ENCODE data around the gene RYR1.

RYR1 gene

DNA sequence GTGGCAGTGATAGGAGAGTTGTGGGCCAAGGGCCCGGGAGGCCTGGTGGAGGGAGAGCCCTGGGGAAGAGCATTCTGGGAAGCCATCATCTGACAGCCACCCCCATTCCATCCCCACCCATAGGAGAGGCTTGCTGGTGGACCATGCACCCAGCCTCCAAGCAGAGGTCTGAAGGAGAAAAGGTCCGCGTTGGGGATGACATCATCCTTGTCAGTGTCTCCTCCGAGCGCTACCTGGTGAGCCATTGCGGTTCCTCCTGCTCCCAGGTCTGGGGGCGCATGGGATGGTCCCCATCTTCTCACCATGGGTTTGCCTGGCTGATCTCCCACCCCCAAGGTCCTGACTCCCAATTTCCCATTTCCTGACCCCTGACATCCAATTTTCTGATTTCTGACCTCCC is 10.5 kb downstream of the RYR1 start:
- Histone ChIP-seq H3K27ac (ENCODE audit: low read length) (no peak overlapping the region), H3K4me2 (ENCODE audit: low read depth, low read length) (no peak overlapping the region), H3K9me3 (replicated peaks; ENCODE audit: insufficient read depth, low read length) (no peaks in the 10 kb centered on the region), H3F3A (ENCODE audit: insufficient read depth, low read length) (no peaks in the 10 kb centered on the region), H3K9ac (ENCODE audit: low read length) (no peak overlapping the region), H3K27me3 (replicated peaks; ENCODE audit: insufficient read depth, low read length) (peaks cover 69% of the 10 kb centered on the region), H3K36me3 (replicated peaks; ENCODE audit: insufficient read depth, low read length) (no peaks in the 10 kb centered on the region), H3K4me1 (ENCODE audit: low read length) (no peaks in the 10 kb centered on the region), H3K4me3 (ENCODE audit: low read length) (no peak overlapping the region), H4K20me1 (ENCODE audit: insufficient read depth, low read length) (no peaks in the 10 kb centered on the region), H2AFZ (ENCODE audit: low read length) (no peak overlapping the region), H3K9me2 (replicated peaks; ENCODE audit: insufficient read depth, low read length) (no peaks in the 10 kb centered on the region), H3K79me2 (ENCODE audit: low read length) (no peaks in the 10 kb centered on the region)
- DNase-seq: no peak
- TF ChIP-seq, protein P1, sequence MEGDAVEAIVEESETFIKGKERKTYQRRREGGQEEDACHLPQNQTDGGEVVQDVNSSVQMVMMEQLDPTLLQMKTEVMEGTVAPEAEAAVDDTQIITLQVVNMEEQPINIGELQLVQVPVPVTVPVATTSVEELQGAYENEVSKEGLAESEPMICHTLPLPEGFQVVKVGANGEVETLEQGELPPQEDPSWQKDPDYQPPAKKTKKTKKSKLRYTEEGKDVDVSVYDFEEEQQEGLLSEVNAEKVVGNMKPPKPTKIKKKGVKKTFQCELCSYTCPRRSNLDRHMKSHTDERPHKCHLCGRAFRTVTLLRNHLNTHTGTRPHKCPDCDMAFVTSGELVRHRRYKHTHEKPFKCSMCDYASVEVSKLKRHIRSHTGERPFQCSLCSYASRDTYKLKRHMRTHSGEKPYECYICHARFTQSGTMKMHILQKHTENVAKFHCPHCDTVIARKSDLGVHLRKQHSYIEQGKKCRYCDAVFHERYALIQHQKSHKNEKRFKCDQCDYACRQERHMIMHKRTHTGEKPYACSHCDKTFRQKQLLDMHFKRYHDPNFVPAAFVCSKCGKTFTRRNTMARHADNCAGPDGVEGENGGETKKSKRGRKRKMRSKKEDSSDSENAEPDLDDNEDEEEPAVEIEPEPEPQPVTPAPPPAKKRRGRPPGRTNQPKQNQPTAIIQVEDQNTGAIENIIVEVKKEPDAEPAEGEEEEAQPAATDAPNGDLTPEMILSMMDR (IDR thresholded peaks at IDR 0.05; ENCODE audit: low read length): no peak
- no peak for TF ChIP-seq EZH2phosphoT487 (IDR thresholded peaks at IDR 0.05; ENCODE audit: low read length)
- no peak for TF ChIP-seq EZH2 (optimal IDR thresholded peaks at IDR 0.05; ENCODE audit: low read depth, low read length)

DNA sequence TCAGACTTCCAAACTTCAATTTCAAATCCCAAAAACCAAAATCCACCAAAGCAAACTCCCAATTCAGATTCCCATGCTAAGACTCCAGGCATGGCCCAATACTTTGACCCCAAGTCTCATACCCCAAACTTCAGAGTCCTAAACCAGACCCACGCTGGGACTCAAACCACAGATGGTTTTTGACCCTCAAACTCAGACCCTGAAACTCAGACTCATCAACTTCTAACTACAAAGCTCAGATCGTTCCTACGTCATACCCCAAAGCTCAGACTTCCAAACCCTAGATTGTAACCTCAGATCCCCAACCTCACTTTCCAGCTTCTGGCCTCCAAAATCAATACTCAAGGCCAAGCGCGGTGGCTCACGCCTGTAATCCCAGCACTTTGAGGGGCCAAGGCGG is 11.9 kb downstream of the RYR1 start:
- H3F3A ChIP-seq (ENCODE audit: insufficient read depth, low read length): no peaks in the 10 kb centered on the region
- peaks cover 72% of the 10 kb centered on the region for H3K27me3 ChIP-seq (replicated peaks; ENCODE audit: insufficient read depth, low read length)
- no peaks in the 10 kb centered on the region for H3K79me2 ChIP-seq (ENCODE audit: low read length)
- no peak overlapping the region for H3K27ac ChIP-seq (ENCODE audit: low read length)
- no peak overlapping the region for H3K9ac ChIP-seq (ENCODE audit: low read length)
- H3K4me1 ChIP-seq (ENCODE audit: low read length): no peaks in the 10 kb centered on the region
- H3K36me3 ChIP-seq (replicated peaks; ENCODE audit: insufficient read depth, low read length): no peaks in the 10 kb centered on the region
- H2AFZ ChIP-seq (ENCODE audit: low read length): no peak overlapping the region
- H3K9me3 ChIP-seq (replicated peaks; ENCODE audit: insufficient read depth, low read length): no peaks in the 10 kb centered on the region
- no peaks in the 10 kb centered on the region for H4K20me1 ChIP-seq (ENCODE audit: insufficient read depth, low read length)
- H3K4me3 ChIP-seq (ENCODE audit: low read length): no peak overlapping the region
- H3K4me2 ChIP-seq (ENCODE audit: low read depth, low read length): no peak overlapping the region
- no peaks in the 10 kb centered on the region for H3K9me2 ChIP-seq (replicated peaks; ENCODE audit: insufficient read depth, low read length)
- DNase-seq: no peak
- TF ChIP-seq EZH2 (optimal IDR thresholded peaks at IDR 0.05; ENCODE audit: low read depth, low read length): no peak
- TF ChIP-seq, protein P1 (IDR thresholded peaks at IDR 0.05; ENCODE audit: low read length): no peak
- TF ChIP-seq EZH2phosphoT487 (IDR thresholded peaks at IDR 0.05; ENCODE audit: low read length): no peak

DNA sequence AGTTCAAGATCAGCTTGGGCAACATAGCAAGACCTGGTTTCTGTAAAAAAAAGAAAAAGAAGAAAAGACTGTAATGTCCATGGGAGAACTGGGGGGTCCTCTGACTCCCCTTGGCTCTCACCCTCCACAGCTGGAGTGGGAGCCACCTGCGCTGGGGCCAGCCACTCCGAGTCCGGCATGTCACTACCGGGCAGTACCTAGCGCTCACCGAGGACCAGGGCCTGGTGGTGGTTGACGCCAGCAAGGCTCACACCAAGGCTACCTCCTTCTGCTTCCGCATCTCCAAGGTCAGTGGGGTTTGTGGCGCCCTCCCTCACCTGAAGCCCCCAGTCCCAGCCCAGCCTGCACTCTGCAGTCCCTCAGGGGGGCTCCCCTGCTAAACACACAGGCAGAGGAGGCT is 14.7 kb downstream of the RYR1 start:
- no peaks in the 10 kb centered on the region for H3K79me2 ChIP-seq (ENCODE audit: low read length)
- H3K27ac ChIP-seq (ENCODE audit: low read length): no peak overlapping the region
- H3K4me2 ChIP-seq (ENCODE audit: low read depth, low read length): no peak overlapping the region
- TF ChIP-seq, protein P1 (IDR thresholded peaks at IDR 0.05; ENCODE audit: low read length): no peak
- no peak for TF ChIP-seq EZH2phosphoT487 (IDR thresholded peaks at IDR 0.05; ENCODE audit: low read length)
- no peak for TF ChIP-seq EZH2 (optimal IDR thresholded peaks at IDR 0.05; ENCODE audit: low read depth, low read length)
- no peaks in the 10 kb centered on the region for H3K9me2 ChIP-seq (replicated peaks; ENCODE audit: insufficient read depth, low read length)
- DNase-seq: no peak
- H3K4me1 ChIP-seq (ENCODE audit: low read length): no peaks in the 10 kb centered on the region
- peaks cover 71% of the 10 kb centered on the region for H3K27me3 ChIP-seq (replicated peaks; ENCODE audit: insufficient read depth, low read length)
- H2AFZ ChIP-seq (ENCODE audit: low read length): no peak overlapping the region
- no peak overlapping the region for H3K9ac ChIP-seq (ENCODE audit: low read length)
- H4K20me1 ChIP-seq (ENCODE audit: insufficient read depth, low read length): no peaks in the 10 kb centered on the region
- no peaks in the 10 kb centered on the region for H3K36me3 ChIP-seq (replicated peaks; ENCODE audit: insufficient read depth, low read length)
- no peak overlapping the region for H3K4me3 ChIP-seq (ENCODE audit: low read length)
- no peaks in the 10 kb centered on the region for H3F3A ChIP-seq (ENCODE audit: insufficient read depth, low read length)
- H3K9me3 ChIP-seq (replicated peaks; ENCODE audit: insufficient read depth, low read length): no peaks in the 10 kb centered on the region

All from MM.1S (cell line).